Activated T-helper 9 cell treated with anti-CD3 and anti-CD28 coated beads, Interleukin-2, amount 50 U/mL, for 16 hours (primary cell): ENCODE data around the gene HNRNPCL4.
"Not testable (repeated sequence)": the region's sequence is repeated elsewhere in the genome, so short reads cannot be mapped to it uniquely, and the experiment has no call there.

Experiments used
- DNase-seq: peaks from one replicate; pipeline ENCODE4 v3.0.0-alpha.2; 2020; ENCODE audit warnings: low read depth

HNRNPCL4 gene

GRCh38 chr1:13165531-13165930, at the start of gene HNRNPCL4:
Gene HNRNPCL4 (minus strand): TSS chr1:13165631. CDS start chr1:13165467, 164 bp downstream.
- DNase-seq = not testable (repeated sequence)

GRCh38 chr1:13208712-13209111, 43.3 kb upstream of the HNRNPCL4 start:
- not testable (repeated sequence) for DNase-seq

GRCh38 chr1:13201309-13201708, 35.9 kb upstream of the HNRNPCL4 start, which contains the start of gene PRAMEF13:
Gene PRAMEF13 (minus strand): TSS chr1:13201409. CDS start chr1:13199589, 1,820 bp downstream.
- not testable (repeated sequence) for DNase-seq

- DNase-seq = not testable (repeated sequence)
Observed at GRCh38 chr1:13171548-13171947, 6.1 kb upstream of the HNRNPCL4 start, which contains the start of gene PRAMEF9. Gene PRAMEF9 (plus strand): TSS chr1:13171848. CDS start chr1:13175281, 3,433 bp downstream.

- DNase-seq = not testable (repeated sequence)
Observed at GRCh38 chr1:13155909-13156308, 9.5 kb downstream of the HNRNPCL4 start, which contains the start of gene PRAMEF26. Gene PRAMEF26 (minus strand): TSS chr1:13156009. CDS start chr1:13153095, 2,914 bp downstream.

GRCh38 chr1:13116754-13117153, 48.7 kb downstream of the HNRNPCL4 start, which contains the start of gene HNRNPCL2:
Gene HNRNPCL2 (minus strand): TSS chr1:13116854. CDS start chr1:13116400, 454 bp downstream.
- DNase-seq = not testable (repeated sequence)
